Epithelial cell of esophagus (primary cell): ENCODE measurements around the gene TPRG1.
A peak's percentile ranks its signal among the peaks of the same experiment; 100 is the strongest.

ENCODE experiments used
- DNase-seq: peaks from one replicate; pipeline ENCODE4 v3.0.0; 2010; ENCODE audit warnings: low read depth
- H3K4me3 ChIP-seq: 2 replicates; pipeline ENCODE4 v1.5.1; 2011; ENCODE audit warnings: mild to moderate bottlenecking, low read length, control low read depth
- TF ChIP-seq, protein P1 (sequence below): IDR thresholded peaks from 2 replicates; pipeline ENCODE4 v1.5.1; 2011; ENCODE audit warnings: low read depth, mild to moderate bottlenecking, low read length, control low read depth, inconsistent platforms; ENCODE audit not compliant: insufficient read depth; ENCODE audit errors: missing control alignments

Gene TPRG1

GRCh38 chr3:189304465-189305351 lies 132.9 kb downstream of the TPRG1 start:
- no peak overlapping the region for H3K4me3 ChIP-seq
- TF ChIP-seq, protein P1, sequence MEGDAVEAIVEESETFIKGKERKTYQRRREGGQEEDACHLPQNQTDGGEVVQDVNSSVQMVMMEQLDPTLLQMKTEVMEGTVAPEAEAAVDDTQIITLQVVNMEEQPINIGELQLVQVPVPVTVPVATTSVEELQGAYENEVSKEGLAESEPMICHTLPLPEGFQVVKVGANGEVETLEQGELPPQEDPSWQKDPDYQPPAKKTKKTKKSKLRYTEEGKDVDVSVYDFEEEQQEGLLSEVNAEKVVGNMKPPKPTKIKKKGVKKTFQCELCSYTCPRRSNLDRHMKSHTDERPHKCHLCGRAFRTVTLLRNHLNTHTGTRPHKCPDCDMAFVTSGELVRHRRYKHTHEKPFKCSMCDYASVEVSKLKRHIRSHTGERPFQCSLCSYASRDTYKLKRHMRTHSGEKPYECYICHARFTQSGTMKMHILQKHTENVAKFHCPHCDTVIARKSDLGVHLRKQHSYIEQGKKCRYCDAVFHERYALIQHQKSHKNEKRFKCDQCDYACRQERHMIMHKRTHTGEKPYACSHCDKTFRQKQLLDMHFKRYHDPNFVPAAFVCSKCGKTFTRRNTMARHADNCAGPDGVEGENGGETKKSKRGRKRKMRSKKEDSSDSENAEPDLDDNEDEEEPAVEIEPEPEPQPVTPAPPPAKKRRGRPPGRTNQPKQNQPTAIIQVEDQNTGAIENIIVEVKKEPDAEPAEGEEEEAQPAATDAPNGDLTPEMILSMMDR = no peak
- DNase-seq = peak; percentile 89

- H3K4me3 ChIP-seq = no peak overlapping the region
- TF ChIP-seq, protein P1 = no peak
- peak; percentile 58 for DNase-seq
These were observed 133.6 kb downstream of the TPRG1 start for GRCh38 chr3:189305412-189305811.

- no peak for DNase-seq
- TF ChIP-seq, protein P1 = no peak
- H3K4me3 ChIP-seq = no peak overlapping the region
These were observed 136.2 kb downstream of the TPRG1 start for GRCh38 chr3:189307963-189308362.

GRCh38 chr3:189308608-189309007 lies 136.8 kb downstream of the TPRG1 start:
- DNase-seq = no peak
- TF ChIP-seq, protein P1 = no peak
- H3K4me3 ChIP-seq = no peak overlapping the region

GRCh38 chr3:189309400-189309975 lies 137.7 kb downstream of the TPRG1 start:
- DNase-seq = peak; percentile 81
- no peak overlapping the region for H3K4me3 ChIP-seq
- TF ChIP-seq, protein P1 = no peak

- no peak for DNase-seq
- TF ChIP-seq, protein P1 = no peak
- H3K4me3 ChIP-seq = no peak overlapping the region
These were observed 139.8 kb downstream of the TPRG1 start for GRCh38 chr3:189311521-189311920.

DNA sequence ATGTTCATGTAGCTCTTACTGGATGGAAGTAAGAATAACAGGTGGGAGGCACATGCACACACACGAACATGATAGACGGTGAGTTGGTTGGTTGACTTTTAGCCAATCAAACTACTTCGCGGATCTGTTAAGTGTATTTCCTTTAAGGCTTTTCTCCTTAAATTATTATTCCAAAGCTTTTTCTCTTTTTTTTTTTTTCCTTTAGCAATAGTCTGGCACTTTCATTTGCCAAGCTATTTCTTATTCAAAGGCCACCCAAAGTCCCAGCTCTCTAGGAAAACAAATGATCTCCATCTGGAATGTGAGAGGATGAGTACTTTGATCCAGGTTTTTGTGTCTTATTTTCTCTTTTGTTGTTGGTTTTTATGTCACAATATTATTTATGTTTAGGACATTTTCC lies 141.1 kb downstream of the TPRG1 start:
- no peak for DNase-seq
- H3K4me3 ChIP-seq = no peak overlapping the region
- TF ChIP-seq, protein P1 = no peak
